IMR-90 (cell line): ENCODE data around the gene VWCE. TPM values are rescaled to one million over a fixed set of nuclear protein-coding genes. Genes with fewer than 3 reads are reported as not detected.

Experiments
- ATAC-seq: fragments of 200-7000 bp; cut with Tn5 transposase; 2 replicates; pipeline ENCODE4 v1.9.1; 2020; ENCODE audit warnings: low read depth, mild to moderate bottlenecking, moderate library complexity
- BruUV-seq: library from RNA; stranded (reverse); fragments of 400-500 nt; replicated peaks from 2 replicates; lab custom pipeline; 2021; lab: Mats Ljungman, UMichigan
- CTCF ChIA-PET: fragments of 300-600 bp; formaldehyde crosslinking; extraction: SDS; loops from one replicate; lab custom pipeline; 2021; ENCODE audit warnings: antibody characterized with exemption; lab: Yijun Ruan, JAX
- POLR2A ChIA-PET: fragments of 300-600 bp; sonication (Branson Sonifier 250); formaldehyde crosslinking; loops from one replicate; lab custom pipeline; 2022; ENCODE audit warnings: antibody characterized with exemption; ENCODE audit not compliant: unreplicated experiment; lab: Charles Lee
- DNase-seq: peaks from one replicate; pipeline ENCODE4 v3.0.0; 2013
- H2AFZ ChIP-seq: replicated peaks from 2 replicates; pipeline ENCODE3; 2013; ENCODE audit warnings: low read length, mild to moderate bottlenecking; ENCODE audit not compliant: poor library complexity
- H2AK5ac ChIP-seq: 2 replicates; pipeline ENCODE4 v1.6.1; 2013; ENCODE audit warnings: low read depth, low read length, inconsistent platforms
- H2AK9ac ChIP-seq: replicated peaks from 2 replicates; pipeline ENCODE3; 2013; ENCODE audit warnings: mild to moderate bottlenecking, low read depth, low read length, moderate library complexity; ENCODE audit not compliant: poor library complexity
- H2BK120ac ChIP-seq: 2 replicates; pipeline ENCODE4 v1.6.1; 2013; ENCODE audit warnings: low read depth, low read length, inconsistent platforms
- H2BK15ac ChIP-seq: 3 replicates; pipeline ENCODE4 v1.6.1; 2013; ENCODE audit warnings: low read depth, low read length, inconsistent platforms
- H2BK20ac ChIP-seq: 2 replicates; pipeline ENCODE4 v1.6.1; 2013; ENCODE audit warnings: low read depth, mild to moderate bottlenecking, inconsistent platforms, low read length, moderate library complexity
- H2BK5ac ChIP-seq: 2 replicates; pipeline ENCODE4 v1.6.1; 2013; ENCODE audit warnings: mild to moderate bottlenecking, low read depth, low read length, inconsistent platforms; ENCODE audit not compliant: poor library complexity, severe bottlenecking
- H3K14ac ChIP-seq: replicated peaks from 2 replicates; pipeline ENCODE4 v1.6.1; 2013; ENCODE audit warnings: low read depth, low read length, inconsistent platforms
- H3K18ac ChIP-seq: 2 replicates; pipeline ENCODE4 v1.6.1; 2013; ENCODE audit warnings: low read depth, low read length, control low read depth
- H3K23ac ChIP-seq: 2 replicates; pipeline ENCODE4 v1.6.1; 2013; ENCODE audit warnings: low read depth, low read length, inconsistent platforms
- H3K27ac ChIP-seq: 2 replicates; pipeline ENCODE4 v1.5.1; 2013; ENCODE audit warnings: mild to moderate bottlenecking, control low read depth, low read length; ENCODE audit not compliant: insufficient read depth
- H3K27me3 ChIP-seq: 2 replicates; pipeline ENCODE4 v1.6.1; 2013; ENCODE audit warnings: low read length; ENCODE audit not compliant: control insufficient read depth, insufficient read depth
- H3K36me3 ChIP-seq: 2 replicates; pipeline ENCODE4 v1.6.1; 2013; ENCODE audit warnings: low read length, mixed read lengths; ENCODE audit not compliant: control insufficient read depth, insufficient read depth
- H3K4ac ChIP-seq: 2 replicates; pipeline ENCODE4 v1.6.1; 2013; ENCODE audit warnings: low read depth, low read length, inconsistent platforms
- H3K4me1 ChIP-seq: 2 replicates; pipeline ENCODE4 v1.6.1; 2013; ENCODE audit warnings: low read length, mixed read lengths; ENCODE audit not compliant: control insufficient read depth, insufficient read depth
- H3K4me2 ChIP-seq: 2 replicates; pipeline ENCODE4 v1.6.1; 2013; ENCODE audit warnings: low read depth, mild to moderate bottlenecking, control low read depth, low read length, moderate library complexity
- H3K4me3 ChIP-seq: 2 replicates; pipeline ENCODE4 v1.5.1; 2013; ENCODE audit warnings: low read depth, mild to moderate bottlenecking, control low read depth, low read length, moderate library complexity; ENCODE audit not compliant: insufficient read depth
- H3K56ac ChIP-seq: 2 replicates; pipeline ENCODE4 v1.6.1; 2013; ENCODE audit warnings: low read length, inconsistent platforms; ENCODE audit not compliant: insufficient read depth; ENCODE audit errors: extremely low read depth
- H3K79me1 ChIP-seq, 2 experiments: 2 replicates each; pipeline ENCODE4 v1.6.1; 2013; ENCODE audit warnings: low read length in 2 of 2, inconsistent platforms in 1 of 2, low read depth in 1 of 2
- H3K9ac ChIP-seq: 2 replicates; pipeline ENCODE4 v1.6.1; 2013; ENCODE audit warnings: low read depth, low read length, control low read depth
- H3K9me1 ChIP-seq: 2 replicates; pipeline ENCODE4 v1.6.1; 2013; ENCODE audit warnings: low read length, inconsistent platforms; ENCODE audit not compliant: insufficient read depth
- H3K9me3 ChIP-seq: 2 replicates; pipeline ENCODE4 v1.6.1; 2013; ENCODE audit warnings: low read length; ENCODE audit not compliant: control insufficient read depth, insufficient read depth
- H4K20me1 ChIP-seq: 2 replicates; pipeline ENCODE4 v1.6.1; 2013; ENCODE audit warnings: low read length, inconsistent platforms; ENCODE audit not compliant: insufficient read depth
- H4K5ac ChIP-seq: 2 replicates; pipeline ENCODE4 v1.6.1; 2013; ENCODE audit warnings: mild to moderate bottlenecking, low read depth, low read length, control low read depth
- H4K8ac ChIP-seq, 2 experiments: 2 replicates each; pipeline ENCODE4 v1.6.1; 2013; ENCODE audit warnings: low read depth in 2 of 2, low read length in 2 of 2, control low read depth in 1 of 2, inconsistent platforms in 1 of 2
- H4K91ac ChIP-seq: 2 replicates; pipeline ENCODE4 v1.6.1; 2013; ENCODE audit warnings: low read depth, low read length, inconsistent platforms; ENCODE audit not compliant: insufficient read depth
- BHLHE40 ChIP-seq: fragments of 150-350 bp; IDR thresholded peaks from 2 replicates; pipeline ENCODE4 v1.6.1; 2016; ENCODE audit warnings: mild to moderate bottlenecking, low read depth, low read length
- CEBPB ChIP-seq: IDR thresholded peaks from 2 replicates; pipeline ENCODE4 v1.6.1; 2012; ENCODE audit warnings: low read depth, low read length, improper control_type of control experiment
- CHD1 ChIP-seq: IDR thresholded peaks from 2 replicates; pipeline ENCODE4 v1.6.1; 2012; ENCODE audit warnings: low read depth, low read length, improper control_type of control experiment
- MXI1 ChIP-seq: IDR thresholded peaks from 2 replicates; pipeline ENCODE4 v1.6.1; 2012; ENCODE audit warnings: low read depth, mild to moderate bottlenecking, low read length, moderate library complexity, borderline replicate concordance
- NFE2L2 ChIP-seq: fragments of 150-350 bp; IDR thresholded peaks from 2 replicates; pipeline ENCODE4 v1.6.1; 2016; ENCODE audit warnings: low read depth, mild to moderate bottlenecking, low read length
- RAD21 ChIP-seq: IDR thresholded peaks from 2 replicates; pipeline ENCODE4 v1.6.1; 2012; ENCODE audit warnings: low read length, improper control_type of control experiment
- RCOR1 ChIP-seq: IDR thresholded peaks from 2 replicates; pipeline ENCODE4 v1.6.1; 2012; ENCODE audit warnings: mild to moderate bottlenecking, low read length, improper control_type of control experiment; ENCODE audit not compliant: insufficient replicate concordance
- RFX5 ChIP-seq: IDR thresholded peaks from 2 replicates; pipeline ENCODE4 v1.8.0; 2012; ENCODE audit warnings: low read depth, mild to moderate bottlenecking, low read length, moderate library complexity
- WGBS, 2 experiments: methylation state at CpG; one replicate each; pipeline versions ENCODE4 v1.1.5 to v1.1.7; 2013; ENCODE audit warnings: missing lambda C conversion rate in 2 of 2; ENCODE audit not compliant: insufficient read length in 1 of 2; ENCODE audit errors: extremely low coverage in 2 of 2; 5-methylcytosine and 5-hydroxymethylcytosine counted together
- dilution Hi-C: fragments of 300-500 bp; cut with HindIII; formaldehyde crosslinking; loops from one replicate; pipeline ENCODE4 v1.14.3; 2018; ENCODE audit warnings: low sequenced_read_pairs; ENCODE audit not compliant: unreplicated experiment
- in situ Hi-C: fragments of 300-500 bp; cut with MboI; formaldehyde crosslinking; loops from 3 replicates; pipeline ENCODE4 v1.14.3; 2019; ENCODE audit warnings: low sequenced_read_pairs, inconsistent platforms, mixed read lengths
- intact Hi-C: fragments of 100-400 bp; cut with micrococcal nuclease; formaldehyde crosslinking; loops from 2 replicates; pipeline ENCODE4 v1.10.0; 2022
- polyA plus RNA-seq, 3 experiments: library from polyadenylated mRNA; depleted of rRNA; stranded (reverse); fragments of >200 nt; gene quantifications; 2 replicates each; pipeline ENCODE4 v1.2.3, GENCODE V29; 2012; ENCODE audit warnings: low replicate concordance in 1 of 3
- total RNA-seq: library from RNA; depleted of rRNA; stranded (reverse); fragments of >200 nt; gene quantifications from 2 replicates; pipeline ENCODE4 v1.2.3, GENCODE V29; 2012

The VWCE gene
- total and polyA plus RNA-seq, 2 of the 4 experiments (the other 2 are of a cell fraction), result under 0.01 to 1.1 TPM

GRCh38 chr11:61302550-61302949 lies 7.4 kb upstream of the VWCE start:
- H3K56ac ChIP-seq, result no peak overlapping the region
- dilution Hi-C loops, result no loop called here

More at GRCh38 chr11:61302550-61302949, 7.4 kb upstream of the VWCE start:
- no peak for ATAC-seq
- Histone ChIP-seq H2BK15ac (no peak overlapping the region), H4K20me1 (peaks cover 21% of the 10 kb centered on the region), H3K18ac (no peak overlapping the region), H3K27ac (no peak overlapping the region), H3K27me3 (no peaks in the 10 kb centered on the region), H4K91ac (no peak overlapping the region), H2AK5ac (no peak overlapping the region), H3K36me3 (peaks cover 71% of the 10 kb centered on the region), H2AFZ (no peak overlapping the region), H3K9me3 (no peaks in the 10 kb centered on the region), H2BK120ac (no peak overlapping the region), H3K4me1 (peaks cover 5% of the 10 kb centered on the region), H2AK9ac (no peak overlapping the region), H3K79me1 (peaks cover 10 to 31% of the 10 kb centered on the region in 2 experiments), H2BK20ac (no peak overlapping the region), H4K8ac (no peak overlapping the region), H4K5ac (no peak overlapping the region), H3K9ac (no peak overlapping the region), H2BK5ac (no peak overlapping the region), H3K4ac (no peak overlapping the region), H3K9me1 (peaks cover 20% of the 10 kb centered on the region; the same call in 1 of the 2 replicates), H3K23ac (no peak overlapping the region), H3K14ac (no peak overlapping the region), H3K4me2 (no peak overlapping the region), H3K4me3 (no peak overlapping the region)
- intact Hi-C loops, result no loop called here
- in situ Hi-C loops, result loop anchor here (25.0 kb wide), 1 partner anchor 1690 kb away; the partner anchor contains the start of gene OSBP
- no peak for DNase-seq
- BruUV-seq, result no TSS peak
- ChIA-PET CTCF (no interaction called here), POLR2A (no interaction called here)
- TF ChIP-seq MXI1 (no peak), NFE2L2 (no peak), RAD21 (no peak), BHLHE40 (no peak), RCOR1 (no peak), RFX5 (no peak), CEBPB (no peak), CHD1 (no peak)
- no CpG with 5 or more reads among the region's 13 CpGs for WGBS, 2 experiments
